HG03469 (cell line): ENCODE data around the gene CUX1.

Experiments used
- ATAC-seq: cut with Tn5 transposase; IDR thresholded peaks from one replicate; pipeline ENCODE4 v1.9.1; 2021; ENCODE audit warnings: mild to moderate bottlenecking, moderate library complexity, moderate number of reproducible peaks; ENCODE audit not compliant: unreplicated experiment

Gene CUX1

DNA sequence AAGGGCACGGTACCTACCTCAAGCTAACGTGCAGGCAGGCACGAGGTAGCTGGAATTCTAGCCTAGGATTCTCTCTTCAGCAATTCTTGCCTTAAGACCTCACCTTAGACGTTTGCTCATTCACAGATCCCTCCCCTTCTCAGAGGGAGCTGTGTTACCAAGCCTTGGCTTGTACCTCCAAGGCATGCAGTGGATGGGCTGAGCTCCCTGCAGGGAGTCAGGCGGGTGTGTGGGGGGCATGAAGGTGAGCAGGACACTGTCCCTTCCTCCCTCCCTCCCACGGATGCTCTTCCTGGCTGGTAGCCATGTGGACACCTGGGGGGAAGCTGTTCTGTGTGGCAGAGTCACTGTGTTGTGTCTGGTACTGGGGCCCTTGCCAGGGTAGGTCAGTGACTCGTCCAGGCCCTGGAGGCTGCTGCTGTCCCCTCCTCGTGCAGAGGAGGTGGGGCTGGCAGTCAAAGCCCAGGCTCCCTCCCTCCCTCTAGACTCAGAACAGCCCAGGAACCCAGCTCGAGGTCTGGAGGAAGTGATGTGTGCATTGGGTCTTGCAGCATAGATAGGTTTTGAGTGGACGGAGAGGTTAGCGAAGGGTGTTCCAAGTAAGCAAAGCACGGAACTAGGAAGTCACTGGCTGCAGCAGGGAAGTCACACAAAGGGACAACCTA, 247.1 kb downstream of the CUX1 start:
- ATAC-seq, result no peak

- no peak for ATAC-seq
Measured at GRCh38 chr7:102065226-102065625, 247.8 kb downstream of the CUX1 start.

DNA sequence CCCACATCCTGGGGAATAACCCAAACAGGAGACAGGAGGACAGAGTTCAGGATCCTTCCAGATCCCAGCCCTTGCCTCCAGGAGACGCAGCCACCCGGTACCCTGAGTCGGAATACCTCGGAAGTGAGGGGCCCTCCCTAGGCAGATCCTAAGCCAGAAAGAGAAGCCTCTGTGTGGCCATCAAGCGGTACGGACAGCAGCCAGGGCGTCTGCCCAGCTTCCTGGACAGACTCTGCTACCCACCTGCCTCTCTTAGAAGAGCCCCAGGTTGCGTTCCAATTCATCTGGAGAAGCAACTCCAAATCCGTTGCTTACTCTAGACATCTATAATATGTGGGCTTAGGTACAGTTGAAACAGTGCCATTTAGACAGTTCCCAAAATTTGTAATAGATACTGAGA, 249.1 kb downstream of the CUX1 start:
- ATAC-seq, result no peak

GRCh38 chr7:102068846-102069245, 251.4 kb downstream of the CUX1 start:
- ATAC-seq, result no peak

- no peak for ATAC-seq
Measured at GRCh38 chr7:102069931-102070629, 252.7 kb downstream of the CUX1 start.

DNA sequence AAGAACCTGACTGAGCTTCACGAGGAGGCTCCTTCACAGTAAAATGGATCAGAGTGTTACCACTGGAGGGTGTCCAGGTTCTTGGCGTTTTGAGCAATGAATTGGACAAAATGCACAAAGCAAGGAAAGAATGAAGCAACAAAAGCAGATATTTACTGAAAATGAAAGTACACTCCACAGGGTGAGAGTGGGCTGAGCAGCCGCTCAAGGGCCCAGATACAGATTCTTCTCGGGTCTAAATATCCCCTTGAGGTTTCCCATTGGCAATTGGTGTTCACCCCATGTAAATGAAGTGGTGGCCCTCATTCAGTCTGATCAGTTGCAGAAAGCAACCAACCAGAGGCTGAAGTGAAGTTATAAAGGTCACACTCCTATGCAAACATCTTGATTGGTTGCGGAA, 254.6 kb downstream of the CUX1 start:
- ATAC-seq, result no peak

- ATAC-seq, result no peak
Measured at GRCh38 chr7:102072636-102073209, 255.3 kb downstream of the CUX1 start.

- ATAC-seq, result no peak
Measured at GRCh38 chr7:102073931-102074880, 256.8 kb downstream of the CUX1 start.

DNA sequence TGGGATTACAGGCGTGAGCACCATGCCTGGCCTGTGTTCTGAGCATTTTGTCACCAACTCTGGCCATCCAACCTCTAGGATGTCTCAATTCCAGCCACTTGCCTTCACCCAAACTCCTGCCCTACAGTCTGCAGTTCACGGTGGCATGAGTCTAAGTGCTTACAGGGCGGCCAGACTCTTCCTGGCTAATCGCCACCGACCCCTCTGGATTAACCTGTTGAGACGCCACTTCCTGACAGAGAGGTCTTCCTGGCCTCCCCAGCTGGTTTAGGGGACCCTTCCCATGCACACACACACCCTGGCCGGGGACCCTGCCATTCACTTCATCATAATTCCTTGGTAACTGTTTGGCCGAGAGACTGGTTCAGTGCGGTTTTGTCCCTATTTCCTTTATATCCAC, 257.7 kb downstream of the CUX1 start:
- no peak for ATAC-seq

DNA sequence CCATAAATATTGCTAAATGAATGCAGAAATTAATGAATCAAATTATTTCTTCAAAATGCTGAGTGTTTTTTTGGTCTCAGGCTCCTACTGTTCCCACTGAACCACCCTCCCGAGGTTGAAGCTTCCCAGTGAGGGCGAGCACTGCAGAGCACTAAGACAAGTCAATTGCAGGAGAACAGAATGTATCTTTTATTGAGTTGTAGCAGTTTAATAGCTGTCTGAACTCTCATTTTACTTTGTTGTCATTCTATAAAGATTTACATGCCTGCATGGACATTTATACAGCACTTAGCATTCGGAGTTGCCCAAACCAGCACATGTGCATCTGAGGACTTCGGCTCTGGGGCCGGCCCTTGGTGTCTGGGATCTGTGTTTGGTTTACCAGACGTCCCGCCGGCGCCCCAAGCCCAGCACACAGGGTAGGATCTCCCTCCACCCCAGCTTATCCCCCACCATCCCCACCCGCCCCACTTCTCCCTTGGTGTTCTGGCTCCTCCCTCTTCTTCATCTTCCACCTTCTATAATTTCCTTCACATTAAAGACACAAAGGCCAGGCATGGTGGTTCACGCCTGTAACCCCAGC, 258.2 kb downstream of the CUX1 start:
- ATAC-seq, result no peak

DNA sequence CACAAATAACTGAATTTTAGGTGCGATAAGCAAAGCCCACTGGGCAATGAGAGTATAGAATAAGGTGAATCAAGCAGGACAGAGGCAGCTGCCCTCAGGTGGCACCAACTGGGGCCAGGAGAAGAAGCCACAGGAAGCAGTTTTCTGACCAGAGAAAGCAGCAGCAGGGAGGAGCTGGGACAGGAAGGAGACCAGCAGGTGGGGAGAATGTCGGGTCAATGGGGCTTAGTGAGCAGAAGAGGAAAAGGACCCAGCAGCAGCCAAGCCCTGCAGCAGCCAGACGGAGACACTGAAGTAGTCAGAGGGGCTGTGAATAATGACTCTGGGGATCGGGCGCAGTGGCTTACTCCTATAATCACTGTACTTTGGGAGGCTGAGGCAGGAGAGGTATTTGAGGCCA, 259.7 kb downstream of the CUX1 start:
- ATAC-seq, result no peak

DNA sequence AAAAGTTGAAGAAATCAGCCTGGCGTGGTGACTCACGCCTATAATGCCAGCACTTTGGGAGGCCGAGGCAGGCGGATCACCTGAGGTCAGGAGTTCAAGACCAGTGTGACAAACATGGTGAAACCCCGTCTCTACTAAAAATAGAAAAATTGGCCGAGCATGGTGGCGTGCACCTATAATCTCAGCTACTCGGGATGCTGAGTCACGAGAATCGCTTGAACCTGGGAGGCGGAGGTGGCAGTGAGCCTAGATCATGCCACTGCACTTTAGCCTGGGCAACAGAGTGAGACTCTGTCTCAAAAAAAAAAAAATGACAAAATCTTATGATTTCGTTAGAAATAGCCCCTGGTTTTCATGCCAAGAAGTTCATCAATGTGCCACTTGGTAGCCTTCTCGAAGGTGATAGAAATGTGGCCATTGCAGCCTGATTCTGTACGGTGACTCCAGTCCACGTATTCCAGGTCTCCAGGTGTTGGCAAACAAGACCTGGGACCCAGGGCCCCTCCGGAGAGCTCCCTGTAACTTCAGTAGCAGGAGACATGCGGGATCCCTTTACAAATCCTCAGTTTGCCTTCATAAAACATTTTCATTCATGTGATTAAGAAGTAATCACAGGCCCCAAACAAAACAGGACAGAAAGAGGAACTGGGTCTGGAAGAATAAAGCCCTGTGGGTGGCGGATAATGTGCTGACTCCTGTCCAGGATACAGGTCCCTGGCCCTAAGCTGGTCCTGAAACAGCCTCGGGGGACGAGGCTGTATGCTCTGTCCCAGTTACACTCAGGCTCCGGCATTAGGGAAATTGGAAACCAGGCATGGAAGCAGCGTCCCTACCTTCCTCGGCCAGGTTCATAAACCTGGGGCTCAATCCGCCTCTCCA, 262.0 kb downstream of the CUX1 start:
- ATAC-seq, result no peak

DNA sequence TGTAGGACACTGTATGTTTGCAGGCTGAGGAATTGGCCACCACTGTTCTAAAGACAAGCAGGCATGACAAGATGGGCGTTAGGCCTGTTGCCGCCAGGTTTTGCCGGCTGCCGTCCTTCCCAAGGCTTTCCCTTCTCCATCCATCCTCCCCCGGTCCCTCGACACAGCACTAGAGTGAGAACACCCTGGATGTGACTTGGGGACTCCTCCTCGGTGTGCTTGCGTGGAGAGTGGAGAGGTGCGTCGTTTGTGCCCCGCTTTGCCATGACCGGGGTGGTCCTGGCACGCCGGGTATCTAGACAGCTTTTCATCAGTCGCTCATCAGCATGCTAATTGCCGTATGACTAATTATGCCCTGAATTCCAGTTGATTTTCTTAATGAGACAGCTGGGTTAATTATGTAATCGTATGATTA, 262.6 kb downstream of the CUX1 start:
- no peak for ATAC-seq

GRCh38 chr7:102080434-102081243, 263.2 kb downstream of the CUX1 start:
- no peak for ATAC-seq

- ATAC-seq, result no peak
Measured at GRCh38 chr7:102081244-102081627, 263.8 kb downstream of the CUX1 start.

- ATAC-seq, result no peak
Measured at GRCh38 chr7:102082693-102083368, 265.4 kb downstream of the CUX1 start.

GRCh38 chr7:102085218-102085772, 267.9 kb downstream of the CUX1 start:
- ATAC-seq, result no peak
